HAP-1 (cell line): ENCODE data around the gene KIAA0319L.

Experiments
- DNase-seq, 2 experiments: peaks; one replicate each; pipeline ENCODE4 v3.0.0-alpha.2; 2016 to 2020; ENCODE audit warnings: low spot score in 2 of 2
- H3K27me3 ChIP-seq: fragments of 250-450 bp; sonication (Bioruptor Pico); 2 replicates; pipeline ENCODE4 v1.5.1; 2020; ENCODE audit warnings: low read depth, mild to moderate bottlenecking, moderate library complexity
- H3K36me3 ChIP-seq: fragments of 250-450 bp; sonication (Bioruptor Pico); replicated peaks from 2 replicates; pipeline ENCODE4 v1.5.1; 2020; ENCODE audit warnings: mild to moderate bottlenecking
- H3K4me1 ChIP-seq: fragments of 250-450 bp; sonication (Bioruptor Pico); 2 replicates; pipeline ENCODE4 v1.5.1; 2020; ENCODE audit warnings: mild to moderate bottlenecking
- H3K4me3 ChIP-seq: fragments of 250-450 bp; sonication (Bioruptor Pico); 2 replicates; pipeline ENCODE4 v1.5.1; 2020; ENCODE audit warnings: mild to moderate bottlenecking, moderate library complexity
- H3K9me3 ChIP-seq: fragments of 250-450 bp; sonication (Bioruptor Pico); 2 replicates; pipeline ENCODE4 v1.5.1; 2020; ENCODE audit warnings: mild to moderate bottlenecking, moderate library complexity
- in situ Hi-C: fragments of 300-500 bp; cut with MboI; formaldehyde crosslinking; loops from 3 replicates; pipeline ENCODE4 v1.14.3; 2020; ENCODE audit warnings: low sequenced_read_pairs, inconsistent platforms, mixed read lengths

The KIAA0319L gene

GRCh38 chr1:35530946-35531345 is 26.3 kb downstream of the KIAA0319L start:
- no peak for DNase-seq
- in situ Hi-C loops = no loop called here
- no peak overlapping the region for H3K4me3 ChIP-seq
- H3K36me3 ChIP-seq = peaks cover 13% of the 10 kb centered on the region
- H3K27me3 ChIP-seq = no peaks in the 10 kb centered on the region
- peaks cover 6% of the 10 kb centered on the region for H3K9me3 ChIP-seq
- no peaks in the 10 kb centered on the region for H3K4me1 ChIP-seq

- in situ Hi-C loops = no loop called here
- H3K4me3 ChIP-seq = no peak overlapping the region
- peaks cover 13% of the 10 kb centered on the region for H3K36me3 ChIP-seq
- DNase-seq = no peak
- peaks cover 6% of the 10 kb centered on the region for H3K9me3 ChIP-seq
- H3K4me1 ChIP-seq = no peaks in the 10 kb centered on the region
- no peaks in the 10 kb centered on the region for H3K27me3 ChIP-seq
Measured at GRCh38 chr1:35530168-35530567, 27.0 kb downstream of the KIAA0319L start.

- DNase-seq = no peak
- Histone ChIP-seq H3K27me3 (no peaks in the 10 kb centered on the region), H3K9me3 (peaks cover 2% of the 10 kb centered on the region; the same call in 1 of the 2 replicates), H3K4me3 (no peak overlapping the region), H3K4me1 (no peaks in the 10 kb centered on the region), H3K36me3 (no peaks in the 10 kb centered on the region)
- in situ Hi-C loops = no loop called here
Measured at GRCh38 chr1:35524106-35524505, 33.1 kb downstream of the KIAA0319L start.

- H3K4me3 ChIP-seq = no peak overlapping the region
Measured at GRCh38 chr1:35519432-35519831, 37.8 kb downstream of the KIAA0319L start.

GRCh38 chr1:35518183-35518582 is 39.0 kb downstream of the KIAA0319L start:
- no peak overlapping the region for H3K4me3 ChIP-seq
- peaks cover 7% of the 10 kb centered on the region; the same call in 1 of the 2 replicates for H3K9me3 ChIP-seq
- in situ Hi-C loops = no loop called here
- no peaks in the 10 kb centered on the region for H3K27me3 ChIP-seq
- no peaks in the 10 kb centered on the region for H3K36me3 ChIP-seq
- H3K4me1 ChIP-seq = no peaks in the 10 kb centered on the region
- DNase-seq = no peak

More at GRCh38 chr1:35519432-35519831, 37.8 kb downstream of the KIAA0319L start:
- H3K9me3 ChIP-seq = peaks cover 7% of the 10 kb centered on the region; the same call in 1 of the 2 replicates
- H3K4me1 ChIP-seq = no peaks in the 10 kb centered on the region
- no peaks in the 10 kb centered on the region for H3K27me3 ChIP-seq
- in situ Hi-C loops = no loop called here
- DNase-seq = no peak
- no peaks in the 10 kb centered on the region for H3K36me3 ChIP-seq

- Histone ChIP-seq H3K9me3 (peaks cover 7% of the 10 kb centered on the region; the same call in 1 of the 2 replicates), H3K36me3 (peaks cover 7% of the 10 kb centered on the region), H3K4me3 (no peak overlapping the region), H3K4me1 (no peaks in the 10 kb centered on the region), H3K27me3 (no peaks in the 10 kb centered on the region)
- no peak for DNase-seq
- in situ Hi-C loops = no loop called here
Measured at GRCh38 chr1:35511305-35511704, 45.9 kb downstream of the KIAA0319L start.

- Histone ChIP-seq H3K27me3 (no peaks in the 10 kb centered on the region), H3K4me1 (no peaks in the 10 kb centered on the region), H3K9me3 (no peaks in the 10 kb centered on the region), H3K4me3 (no peak overlapping the region), H3K36me3 (peaks cover 15% of the 10 kb centered on the region)
- in situ Hi-C loops = no loop called here
- no peak for DNase-seq
Measured at GRCh38 chr1:35509558-35509957, 47.6 kb downstream of the KIAA0319L start.

GRCh38 chr1:35507947-35508346 is 49.3 kb downstream of the KIAA0319L start:
- in situ Hi-C loops = no loop called here
- H3K4me3 ChIP-seq = no peak overlapping the region

GRCh38 chr1:35506960-35507912 is 50.0 kb downstream of the KIAA0319L start:
- H3K9me3 ChIP-seq = no peaks in the 10 kb centered on the region
- peaks cover 15% of the 10 kb centered on the region for H3K36me3 ChIP-seq
- DNase-seq = no peak
- H3K4me1 ChIP-seq = no peaks in the 10 kb centered on the region
- in situ Hi-C loops = no loop called here
- H3K27me3 ChIP-seq = no peaks in the 10 kb centered on the region
- H3K4me3 ChIP-seq = no peak overlapping the region

More at GRCh38 chr1:35507947-35508346, 49.3 kb downstream of the KIAA0319L start:
- H3K9me3 ChIP-seq = no peaks in the 10 kb centered on the region
- DNase-seq = no peak
- no peaks in the 10 kb centered on the region for H3K27me3 ChIP-seq
- H3K36me3 ChIP-seq = peaks cover 15% of the 10 kb centered on the region
- H3K4me1 ChIP-seq = no peaks in the 10 kb centered on the region

GRCh38 chr1:35505911-35506798 is 51.0 kb downstream of the KIAA0319L start:
- no peak overlapping the region for H3K4me3 ChIP-seq
- no peak for DNase-seq
- in situ Hi-C loops = no loop called here
- H3K36me3 ChIP-seq = peaks cover 15% of the 10 kb centered on the region
- no peaks in the 10 kb centered on the region for H3K9me3 ChIP-seq
- no peaks in the 10 kb centered on the region for H3K4me1 ChIP-seq
- H3K27me3 ChIP-seq = no peaks in the 10 kb centered on the region

- no peak for DNase-seq
- H3K4me3 ChIP-seq = no peak overlapping the region
- no peaks in the 10 kb centered on the region for H3K9me3 ChIP-seq
- H3K36me3 ChIP-seq = peaks cover 15% of the 10 kb centered on the region
- H3K4me1 ChIP-seq = no peaks in the 10 kb centered on the region
- in situ Hi-C loops = no loop called here
- no peaks in the 10 kb centered on the region for H3K27me3 ChIP-seq
Measured at GRCh38 chr1:35502242-35502641, 55.0 kb downstream of the KIAA0319L start.

- in situ Hi-C loops = no loop called here
- no peaks in the 10 kb centered on the region for H3K4me1 ChIP-seq
- DNase-seq = no peak
- no peaks in the 10 kb centered on the region for H3K27me3 ChIP-seq
- no peak overlapping the region for H3K4me3 ChIP-seq
- H3K9me3 ChIP-seq = no peaks in the 10 kb centered on the region
- H3K36me3 ChIP-seq = no peaks in the 10 kb centered on the region; the same call in 1 of the 2 replicates
Measured at GRCh38 chr1:35500439-35500838, 56.8 kb downstream of the KIAA0319L start.

- Histone ChIP-seq H3K9me3 (no peaks in the 10 kb centered on the region), H3K4me1 (no peaks in the 10 kb centered on the region), H3K36me3 (no peaks in the 10 kb centered on the region), H3K4me3 (no peak overlapping the region), H3K27me3 (no peaks in the 10 kb centered on the region)
- DNase-seq = no peak
- in situ Hi-C loops = no loop called here
Measured at GRCh38 chr1:35499652-35500176, 57.5 kb downstream of the KIAA0319L start.
